Upper lobe of left lung (tissue), 4 donors: ENCODE measurements around the gene ZNF26.

Source experiments
- POLR2A ChIP-seq, 4 donors: fragments of 450-650 bp; IDR thresholded peaks; one replicate each; pipeline ENCODE4 v1.5.1; 2016 to 2017; ENCODE audit warnings: antibody characterized with exemption in 4 of 4, mild to moderate bottlenecking in 2 of 4
- POLR2AphosphoS5 ChIP-seq, 2 donors: sonication (generic); formaldehyde crosslinking; IDR thresholded peaks; one replicate each; pipeline ENCODE4 v1.5.1; 2017; ENCODE audit warnings: antibody characterized with exemption in 2 of 2
- TF ChIP-seq, protein P1 (sequence below), 6 experiments: fragments of 450-650 bp in 4 of 6; fragments of 200-600 bp in 2 of 6; sonication (generic) in 2 of 6; IDR thresholded peaks; one replicate each; pipeline ENCODE4 v1.5.1; 2016 to 2019; ENCODE audit warnings: antibody characterized with exemption in 6 of 6

DNA sequence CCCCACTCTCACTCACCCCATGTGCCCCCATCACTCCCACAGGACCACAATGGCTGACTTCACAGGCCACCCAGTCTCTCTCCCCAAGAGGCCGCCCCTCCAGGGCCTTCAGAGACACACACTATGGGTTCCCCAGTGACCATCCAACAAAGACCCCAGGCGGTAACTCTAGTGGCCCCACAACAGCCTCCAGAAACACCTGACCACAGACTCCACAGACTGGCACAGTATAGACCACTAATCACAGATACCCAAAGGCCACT is 33.1 kb upstream of the ZNF26 start:
- TF ChIP-seq, protein P1, sequence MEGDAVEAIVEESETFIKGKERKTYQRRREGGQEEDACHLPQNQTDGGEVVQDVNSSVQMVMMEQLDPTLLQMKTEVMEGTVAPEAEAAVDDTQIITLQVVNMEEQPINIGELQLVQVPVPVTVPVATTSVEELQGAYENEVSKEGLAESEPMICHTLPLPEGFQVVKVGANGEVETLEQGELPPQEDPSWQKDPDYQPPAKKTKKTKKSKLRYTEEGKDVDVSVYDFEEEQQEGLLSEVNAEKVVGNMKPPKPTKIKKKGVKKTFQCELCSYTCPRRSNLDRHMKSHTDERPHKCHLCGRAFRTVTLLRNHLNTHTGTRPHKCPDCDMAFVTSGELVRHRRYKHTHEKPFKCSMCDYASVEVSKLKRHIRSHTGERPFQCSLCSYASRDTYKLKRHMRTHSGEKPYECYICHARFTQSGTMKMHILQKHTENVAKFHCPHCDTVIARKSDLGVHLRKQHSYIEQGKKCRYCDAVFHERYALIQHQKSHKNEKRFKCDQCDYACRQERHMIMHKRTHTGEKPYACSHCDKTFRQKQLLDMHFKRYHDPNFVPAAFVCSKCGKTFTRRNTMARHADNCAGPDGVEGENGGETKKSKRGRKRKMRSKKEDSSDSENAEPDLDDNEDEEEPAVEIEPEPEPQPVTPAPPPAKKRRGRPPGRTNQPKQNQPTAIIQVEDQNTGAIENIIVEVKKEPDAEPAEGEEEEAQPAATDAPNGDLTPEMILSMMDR (IDR thresholded peaks at IDR 0.05): no peak
- TF ChIP-seq POLR2A (IDR thresholded peaks at IDR 0.05) (no peak), POLR2AphosphoS5 (IDR thresholded peaks at IDR 0.05) (no peak)
